ENCODE measurements around the gene GLT6D1. TPM values are rescaled to one million over a fixed set of nuclear protein-coding genes. Genes with fewer than 3 reads are reported as not detected.

Gene GLT6D1
- total RNA-seq, 4 donors from 2014 or later: not detected

- TF ChIP-seq POLR2AphosphoS5 (IDR thresholded peaks at IDR 0.05) (no peak), EP300 (IDR thresholded peaks at IDR 0.05) (no peak), CTCF (IDR thresholded peaks at IDR 0.05) (no peak), POLR2A (IDR thresholded peaks at IDR 0.05) (no peak)
- H3K9me3 ChIP-seq: no peaks in the 10 kb centered on the region
- no peaks in the 10 kb centered on the region for H3K36me3 ChIP-seq
- ATAC-seq: no peak
- peaks cover 70% of the 10 kb centered on the region for H3K27me3 ChIP-seq
- no peak overlapping the region for H3K4me3 ChIP-seq
- no peaks in the 10 kb centered on the region for H3K4me1 ChIP-seq
- H3K27ac ChIP-seq: no peak overlapping the region
- WGBS, 2 donors (ENCODE audit: low coverage in 1 of 2): 73 to 80% methylated on average over 6 to 10 of the region's 32 CpGs
Observed at GRCh38 chr9:135664801-135665794, 25.8 kb upstream of the GLT6D1 start.

DNA sequence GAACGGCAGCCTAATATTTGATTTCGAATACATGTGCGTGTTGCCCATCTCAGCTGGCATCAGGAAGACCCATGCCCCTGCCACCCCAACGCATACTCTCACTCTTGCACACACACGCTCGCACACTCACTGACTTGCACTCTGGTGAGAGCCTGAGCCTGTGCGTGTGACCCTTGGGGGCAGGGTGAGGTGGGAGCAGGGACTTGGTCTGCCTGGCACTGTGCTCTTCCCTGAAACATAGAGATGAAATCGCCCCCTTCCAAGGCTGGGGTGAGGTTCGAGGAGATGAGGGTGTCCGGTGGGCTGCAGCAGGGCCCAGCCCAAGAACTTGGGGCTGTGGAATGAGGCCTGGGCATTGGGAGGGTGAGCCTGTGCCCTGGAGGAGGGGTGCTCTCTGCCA is 24.9 kb upstream of the GLT6D1 start:
- Histone ChIP-seq H3K4me1 (no peaks in the 10 kb centered on the region), H3K9me3 (no peaks in the 10 kb centered on the region), H3K27ac (no peak overlapping the region), H3K4me3 (no peak overlapping the region), H3K36me3 (no peaks in the 10 kb centered on the region), H3K27me3 (peaks cover 62% of the 10 kb centered on the region)
- no peak for TF ChIP-seq POLR2A (IDR thresholded peaks at IDR 0.05)
- no peak for TF ChIP-seq CTCF (IDR thresholded peaks at IDR 0.05)
- no peak for TF ChIP-seq POLR2AphosphoS5 (IDR thresholded peaks at IDR 0.05)
- no peak for TF ChIP-seq EP300 (IDR thresholded peaks at IDR 0.05)
- no peak for ATAC-seq
- 89 to 100% methylated on average over 1 to 7 of the region's 10 CpGs for WGBS, 2 donors (ENCODE audit: low coverage in 1 of 2)

DNA sequence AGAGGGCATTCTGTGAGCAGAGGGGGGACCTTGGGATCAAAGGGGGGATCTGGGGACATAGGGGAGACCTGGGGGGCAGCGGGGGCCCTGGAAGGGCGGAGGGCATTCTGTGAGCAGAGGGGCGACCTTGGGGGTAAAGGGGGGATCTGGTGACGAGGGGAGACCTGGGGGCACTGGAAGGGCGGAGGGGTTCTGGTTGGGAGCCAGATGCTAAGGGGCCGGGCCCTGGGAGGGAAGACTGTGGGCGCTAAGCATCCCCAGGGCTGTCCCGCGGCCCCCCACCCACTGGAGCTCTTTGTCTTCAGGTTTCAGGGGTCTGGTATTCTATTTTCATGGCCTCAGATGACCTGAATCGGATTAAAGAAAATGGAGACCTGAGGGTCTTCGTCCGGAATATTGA is 24.5 kb upstream of the GLT6D1 start:
- Histone ChIP-seq H3K27ac (no peak overlapping the region), H3K9me3 (no peaks in the 10 kb centered on the region), H3K4me1 (no peaks in the 10 kb centered on the region), H3K27me3 (peaks cover 60% of the 10 kb centered on the region), H3K4me3 (no peak overlapping the region), H3K36me3 (no peaks in the 10 kb centered on the region)
- TF ChIP-seq POLR2AphosphoS5 (IDR thresholded peaks at IDR 0.05): no peak
- TF ChIP-seq CTCF (IDR thresholded peaks at IDR 0.05): no peak
- no peak for TF ChIP-seq POLR2A (IDR thresholded peaks at IDR 0.05)
- TF ChIP-seq EP300 (IDR thresholded peaks at IDR 0.05): no peak
- WGBS, 2 donors (ENCODE audit: low coverage in 1 of 2): 93 to 96% methylated on average over 8 to 12 of the region's 12 CpGs
- ATAC-seq: no peak

DNA sequence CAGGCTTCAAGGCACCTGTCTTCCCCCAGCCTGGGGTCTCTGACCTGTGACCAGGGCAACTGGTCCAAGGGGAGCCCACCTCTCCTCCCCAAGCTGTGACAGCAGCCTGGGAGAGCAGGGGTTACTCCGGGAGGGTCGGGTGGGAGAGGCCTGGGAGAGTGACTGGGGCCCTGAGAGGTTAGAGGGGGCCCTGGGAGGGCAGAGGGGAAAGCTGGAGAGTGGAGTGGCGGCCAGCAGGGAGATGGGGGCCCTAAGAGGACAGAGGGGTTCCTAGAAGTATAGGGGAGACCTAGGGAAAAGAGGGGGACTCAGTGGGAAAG is 24.1 kb upstream of the GLT6D1 start:
- no peaks in the 10 kb centered on the region for H3K36me3 ChIP-seq
- no peaks in the 10 kb centered on the region for H3K4me1 ChIP-seq
- TF ChIP-seq CTCF (IDR thresholded peaks at IDR 0.05) (no peak), POLR2A (IDR thresholded peaks at IDR 0.05) (no peak), EP300 (IDR thresholded peaks at IDR 0.05) (no peak), POLR2AphosphoS5 (IDR thresholded peaks at IDR 0.05) (no peak)
- H3K4me3 ChIP-seq: no peak overlapping the region
- H3K27me3 ChIP-seq: peaks cover 60% of the 10 kb centered on the region
- WGBS, 2 donors (ENCODE audit: low coverage in 1 of 2): 60% methylated on average over 1 of the region's 3 CpGs; no CpG with 5 or more reads in 1 of the 2 donors
- H3K27ac ChIP-seq: no peak overlapping the region
- no peaks in the 10 kb centered on the region for H3K9me3 ChIP-seq
- ATAC-seq: no peak

Data from gastroesophageal sphincter (tissue), 4 donors.